HL-60 (cell line): Measurements from ENCODE around the gene RTN4RL2.

Experiments
- CTCF ChIP-seq: IDR thresholded peaks from one replicate; pipeline ENCODE4 v1.5.1; 2011; ENCODE audit warnings: low read length, control low read depth, inconsistent platforms; ENCODE audit not compliant: insufficient read depth
- REST ChIP-seq: IDR thresholded peaks from 2 replicates; pipeline ENCODE4 v1.6.1; 2012; ENCODE audit warnings: low read depth; ENCODE audit not compliant: insufficient replicate concordance

- no peak for TF ChIP-seq REST
- no peak for TF ChIP-seq CTCF
Observed at GRCh38 chr11:57516061-57516443, 55.7 kb downstream of the RTN4RL2 start.
